Brain microvascular endothelial cell (primary cell): ENCODE data around the gene CACNA1I.

Experiments
- DNase-seq: peaks from one replicate; pipeline ENCODE4 v3.0.0-alpha.2; 2020
- H3K27ac ChIP-seq: fragments of 250-450 bp; sonication (Bioruptor Pico); 2 replicates; pipeline ENCODE4 v1.5.1; 2020; ENCODE audit warnings: mild to moderate bottlenecking, moderate library complexity
- H3K27me3 ChIP-seq: fragments of 250-450 bp; sonication (Bioruptor Pico); replicated peaks from 2 replicates; pipeline ENCODE4 v1.5.1; 2020; ENCODE audit warnings: mild to moderate bottlenecking
- H3K36me3 ChIP-seq: fragments of 250-450 bp; sonication (Bioruptor Pico); replicated peaks from 2 replicates; pipeline ENCODE4 v1.5.1; 2020; ENCODE audit warnings: mild to moderate bottlenecking
- H3K4me3 ChIP-seq: 2 replicates; pipeline ENCODE4 v1.5.1; 2011; ENCODE audit warnings: low read depth, mild to moderate bottlenecking, control low read depth, low read length, moderate library complexity
- CTCF ChIP-seq: IDR thresholded peaks from 2 replicates; pipeline ENCODE4 v1.5.1; 2011; ENCODE audit warnings: low read depth, mild to moderate bottlenecking, moderate library complexity, low read length, control low read depth, inconsistent platforms; ENCODE audit errors: missing control alignments
- in situ Hi-C: cut with HindIII; loops from 2 replicates; pipeline ENCODE4 v1.10.0; 2017; ENCODE audit warnings: low sequenced_read_pairs, low pct_ligation_motif_present

CACNA1I gene

GRCh38 chr22:39721206-39722031, 150.9 kb downstream of the CACNA1I start:
- no peak overlapping the region for H3K27ac ChIP-seq
- H3K27me3 ChIP-seq, result peaks cover 5% of the 10 kb centered on the region
- no peaks in the 10 kb centered on the region for H3K36me3 ChIP-seq
- H3K4me3 ChIP-seq, result no peak overlapping the region
- in situ Hi-C loops, result no loop called here
- TF ChIP-seq CTCF, result no peak
- no peak for DNase-seq

- Histone ChIP-seq H3K36me3 (no peaks in the 10 kb centered on the region), H3K4me3 (no peak overlapping the region), H3K27me3 (peaks cover 9% of the 10 kb centered on the region), H3K27ac (no peak overlapping the region)
- in situ Hi-C loops, result no loop called here
- no peak for TF ChIP-seq CTCF
- no peak for DNase-seq
Measured at GRCh38 chr22:39722032-39722325, 151.4 kb downstream of the CACNA1I start.

DNA sequence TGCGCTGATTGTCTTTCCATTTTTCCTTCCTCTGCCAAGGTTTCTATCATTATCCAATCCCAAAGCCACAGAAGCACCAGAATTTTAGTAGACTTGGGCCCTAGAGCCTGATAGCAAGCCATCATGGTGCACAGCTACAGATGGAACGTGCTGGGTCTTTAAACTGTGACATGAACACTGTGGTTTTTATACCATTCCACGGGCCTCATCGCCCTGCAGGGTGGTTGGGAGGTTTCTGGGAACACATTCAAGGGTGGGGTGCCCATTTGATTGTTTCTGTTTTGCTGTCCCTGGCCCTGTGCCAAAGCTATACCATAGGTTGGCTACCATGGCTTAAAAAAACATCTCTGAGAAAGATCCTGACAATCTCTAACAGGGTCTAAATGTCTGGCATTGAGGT, 151.9 kb downstream of the CACNA1I start:
- Histone ChIP-seq H3K36me3 (no peaks in the 10 kb centered on the region), H3K27ac (no peak overlapping the region), H3K4me3 (no peak overlapping the region), H3K27me3 (peaks cover 10% of the 10 kb centered on the region)
- DNase-seq, result no peak
- no peak for TF ChIP-seq CTCF
- in situ Hi-C loops, result no loop called here

DNA sequence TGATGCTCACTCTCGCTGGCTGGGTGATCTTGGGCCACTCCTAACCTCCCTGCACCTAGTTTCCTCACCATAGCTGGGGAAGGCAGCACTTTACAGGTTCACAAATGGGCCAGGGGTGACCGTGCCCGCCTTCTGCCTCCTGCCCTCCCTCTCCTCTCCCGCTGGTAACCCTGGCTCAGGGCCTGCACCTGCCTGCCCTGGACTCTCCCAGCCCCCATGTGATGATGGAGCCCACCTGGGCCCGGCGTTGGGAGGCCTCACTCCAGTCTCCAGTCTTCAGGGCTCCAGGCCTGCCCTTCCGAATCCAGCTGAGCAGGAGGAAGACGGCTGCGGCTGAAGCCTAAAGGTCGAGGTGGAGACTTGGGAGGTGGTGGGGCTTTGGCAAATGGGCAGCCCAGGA, 152.9 kb downstream of the CACNA1I start:
- TF ChIP-seq CTCF, result no peak
- Histone ChIP-seq H3K27me3 (peaks cover 10% of the 10 kb centered on the region), H3K27ac (no peak overlapping the region), H3K36me3 (no peaks in the 10 kb centered on the region), H3K4me3 (no peak overlapping the region)
- in situ Hi-C loops, result no loop called here
- no peak for DNase-seq

- in situ Hi-C loops, result no loop called here
Measured at GRCh38 chr22:39723899-39724351, 153.4 kb downstream of the CACNA1I start.

More at GRCh38 chr22:39723899-39724351, 153.4 kb downstream of the CACNA1I start:
- no peak overlapping the region for H3K4me3 ChIP-seq
- no peak for TF ChIP-seq CTCF
- H3K27me3 ChIP-seq, result peaks cover 10% of the 10 kb centered on the region
- DNase-seq, result peak; percentile 60
- H3K27ac ChIP-seq, result no peak overlapping the region
- H3K36me3 ChIP-seq, result no peaks in the 10 kb centered on the region
